LNCaP clone FGC (cell line): ENCODE data around the gene AQP5.

Experiments
- DNase-seq: peaks from one replicate; pipeline ENCODE4 v3.0.0-alpha.2; 2011; ENCODE audit warnings: low read depth
- H3K4me3 ChIP-seq: 2 replicates; pipeline ENCODE4 v1.5.1; 2011; ENCODE audit warnings: mild to moderate bottlenecking, low read depth, low read length, control low read depth
- TF ChIP-seq, protein P1 (sequence below): IDR thresholded peaks from 2 replicates; pipeline ENCODE4 v1.5.1; 2012; ENCODE audit warnings: mild to moderate bottlenecking; ENCODE audit not compliant: control insufficient read depth, insufficient read depth; ENCODE audit errors: extremely low read depth

The AQP5 gene

GRCh38 chr12:49954863-49955830 is 6.5 kb upstream of the AQP5 start:
- no peak overlapping the region for H3K4me3 ChIP-seq
- TF ChIP-seq, protein P1, sequence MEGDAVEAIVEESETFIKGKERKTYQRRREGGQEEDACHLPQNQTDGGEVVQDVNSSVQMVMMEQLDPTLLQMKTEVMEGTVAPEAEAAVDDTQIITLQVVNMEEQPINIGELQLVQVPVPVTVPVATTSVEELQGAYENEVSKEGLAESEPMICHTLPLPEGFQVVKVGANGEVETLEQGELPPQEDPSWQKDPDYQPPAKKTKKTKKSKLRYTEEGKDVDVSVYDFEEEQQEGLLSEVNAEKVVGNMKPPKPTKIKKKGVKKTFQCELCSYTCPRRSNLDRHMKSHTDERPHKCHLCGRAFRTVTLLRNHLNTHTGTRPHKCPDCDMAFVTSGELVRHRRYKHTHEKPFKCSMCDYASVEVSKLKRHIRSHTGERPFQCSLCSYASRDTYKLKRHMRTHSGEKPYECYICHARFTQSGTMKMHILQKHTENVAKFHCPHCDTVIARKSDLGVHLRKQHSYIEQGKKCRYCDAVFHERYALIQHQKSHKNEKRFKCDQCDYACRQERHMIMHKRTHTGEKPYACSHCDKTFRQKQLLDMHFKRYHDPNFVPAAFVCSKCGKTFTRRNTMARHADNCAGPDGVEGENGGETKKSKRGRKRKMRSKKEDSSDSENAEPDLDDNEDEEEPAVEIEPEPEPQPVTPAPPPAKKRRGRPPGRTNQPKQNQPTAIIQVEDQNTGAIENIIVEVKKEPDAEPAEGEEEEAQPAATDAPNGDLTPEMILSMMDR = no peak
- no peak for DNase-seq

DNA sequence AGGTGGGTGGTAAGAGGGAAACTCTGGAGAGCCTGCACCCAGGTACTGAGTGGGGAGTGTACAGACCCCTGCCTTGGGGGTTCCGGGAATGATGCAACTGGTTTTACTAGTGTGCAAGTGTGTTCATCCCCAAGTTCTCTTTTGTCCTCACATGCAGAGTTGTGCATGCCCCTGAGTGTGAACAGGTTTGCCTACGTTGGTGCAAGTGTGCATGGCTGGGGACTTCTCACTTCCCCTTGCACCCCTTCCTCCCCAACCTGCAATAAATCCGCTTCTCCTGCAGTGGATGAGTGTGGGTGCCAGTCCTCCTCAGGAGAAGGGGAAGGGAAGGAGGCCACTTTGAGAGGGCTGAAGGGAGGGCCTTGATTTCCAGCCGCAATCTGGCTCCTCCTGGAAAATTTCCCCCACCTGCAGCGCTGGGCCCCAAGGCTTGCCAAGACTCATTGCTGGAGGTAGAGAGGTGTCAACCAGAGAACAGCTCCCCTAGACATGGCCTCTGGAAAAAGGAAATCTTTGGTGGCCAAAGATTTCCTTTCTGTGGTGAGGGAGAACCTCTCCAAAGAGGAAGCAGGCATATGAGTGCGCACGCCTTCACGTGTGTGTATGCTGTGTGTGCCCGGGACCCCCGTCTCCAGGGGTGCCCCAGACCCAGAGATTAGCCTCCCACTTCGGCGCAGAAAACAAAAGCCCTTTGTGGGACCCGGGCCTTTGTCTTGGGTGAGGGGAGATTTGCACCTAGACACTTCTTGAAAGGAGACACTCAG is 5.6 kb upstream of the AQP5 start:
- TF ChIP-seq, protein P1 = no peak
- no peak overlapping the region for H3K4me3 ChIP-seq
- DNase-seq = no peak

GRCh38 chr12:49956663-49957569 is 4.8 kb upstream of the AQP5 start:
- no peak for DNase-seq
- TF ChIP-seq, protein P1 = no peak
- no peak overlapping the region for H3K4me3 ChIP-seq

DNA sequence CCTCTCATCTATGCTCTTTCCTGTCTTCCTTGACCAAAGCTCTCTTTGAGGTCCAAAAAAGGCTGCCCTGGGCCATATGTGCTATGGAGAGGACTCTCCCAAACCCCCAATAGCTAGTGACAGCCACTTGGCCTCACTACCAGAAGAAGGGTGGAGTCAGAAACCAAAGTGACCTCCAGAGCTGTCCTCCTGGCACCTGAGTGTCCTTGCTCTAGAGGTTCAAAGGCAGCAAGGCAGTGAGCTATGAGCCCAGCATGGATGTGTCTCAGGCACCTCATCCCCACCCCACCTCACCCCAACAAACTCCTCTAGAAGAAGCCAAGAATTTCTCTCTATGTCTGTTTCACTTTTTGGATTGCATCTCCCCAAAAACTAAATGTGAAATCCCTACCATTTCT is 4.1 kb upstream of the AQP5 start:
- no peak for DNase-seq
- TF ChIP-seq, protein P1 = no peak
- H3K4me3 ChIP-seq = no peak overlapping the region

DNA sequence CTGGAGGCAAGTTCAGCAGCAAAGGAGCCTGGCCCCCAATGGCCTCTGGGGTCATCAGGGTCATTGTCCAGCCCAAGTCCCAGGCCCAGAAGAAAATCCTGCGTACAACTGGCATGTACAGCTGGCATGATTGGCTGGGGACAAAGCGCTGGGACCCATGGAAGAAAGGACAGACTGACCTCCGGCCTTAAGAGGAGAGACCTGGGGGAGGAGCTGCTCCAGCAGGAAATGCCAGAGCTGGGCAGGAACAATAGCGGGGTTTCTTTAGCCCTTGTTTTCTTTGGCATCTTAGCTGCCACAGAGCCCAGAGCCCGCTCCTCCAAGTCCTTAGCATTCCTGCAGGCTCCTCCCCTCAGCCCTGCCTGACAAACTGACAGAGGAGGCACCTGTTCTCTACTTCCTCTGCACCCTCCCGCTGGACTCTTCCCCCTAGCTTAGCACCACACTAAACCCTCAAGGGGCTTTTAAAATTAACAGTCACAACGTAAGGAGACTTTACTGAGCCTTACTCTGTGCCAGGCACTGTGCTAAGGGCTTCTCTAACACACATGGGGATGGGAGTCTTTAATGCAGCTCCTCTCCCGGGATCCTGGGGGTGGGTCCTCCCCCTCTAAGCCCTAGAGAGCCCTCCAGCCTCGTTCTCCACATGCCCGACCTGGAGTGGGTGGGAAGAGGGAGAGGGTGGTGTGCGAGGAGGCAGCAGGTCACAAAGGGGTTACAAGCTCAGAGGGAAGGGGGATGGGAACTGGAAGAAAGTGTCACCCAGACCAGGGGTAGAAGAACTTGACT is 1.8 kb upstream of the AQP5 start:
- no peak overlapping the region for H3K4me3 ChIP-seq
- TF ChIP-seq, protein P1 = no peak
- DNase-seq = no peak
